Ramos (cell line): Measurements from ENCODE around the gene ACVRL1.

Experiments used
- in situ Hi-C: fragments of 300-500 bp; cut with MboI; formaldehyde crosslinking; loops from one replicate; pipeline ENCODE4 v1.14.3; 2022; ENCODE audit warnings: low sequenced_read_pairs; ENCODE audit not compliant: unreplicated experiment

Gene ACVRL1

DNA sequence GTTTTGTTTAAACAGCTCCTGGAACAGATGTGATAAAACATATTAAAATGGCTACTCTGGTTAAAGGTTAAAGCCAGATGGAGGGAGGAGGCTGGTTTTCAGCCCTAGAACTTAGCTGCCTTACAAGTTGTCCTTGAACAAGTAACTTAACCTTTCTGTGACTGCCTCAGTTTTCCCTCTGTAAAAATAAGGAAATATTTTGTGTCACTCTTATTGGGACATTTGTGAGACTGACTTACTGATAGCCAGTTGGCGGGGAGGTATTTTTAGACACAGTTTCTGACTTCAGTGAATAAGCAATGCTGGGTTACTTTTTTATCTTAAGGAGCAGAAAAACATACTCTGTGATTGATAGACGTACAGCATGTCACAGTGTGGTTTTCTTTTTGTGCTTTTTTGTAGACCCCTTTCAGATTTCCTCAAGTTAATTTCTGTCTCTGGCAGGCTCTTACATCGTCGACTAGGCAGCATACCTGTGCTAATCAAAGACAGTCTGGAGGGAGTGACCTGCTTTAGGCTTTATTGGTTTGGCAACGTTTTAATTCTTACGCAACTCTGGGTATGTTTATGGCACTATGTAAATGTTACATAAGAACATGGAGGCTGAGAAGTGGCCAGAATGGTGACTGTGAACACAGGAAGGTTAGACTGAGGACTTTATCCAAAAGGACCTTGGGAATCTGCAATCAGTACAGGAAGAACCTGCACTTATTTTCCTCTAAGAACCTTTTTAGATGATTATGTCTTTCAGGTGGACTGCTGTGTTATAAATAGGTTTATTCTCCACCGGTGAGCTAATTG is 47.5 kb downstream of the ACVRL1 start:
- in situ Hi-C loops, result no loop called here

DNA sequence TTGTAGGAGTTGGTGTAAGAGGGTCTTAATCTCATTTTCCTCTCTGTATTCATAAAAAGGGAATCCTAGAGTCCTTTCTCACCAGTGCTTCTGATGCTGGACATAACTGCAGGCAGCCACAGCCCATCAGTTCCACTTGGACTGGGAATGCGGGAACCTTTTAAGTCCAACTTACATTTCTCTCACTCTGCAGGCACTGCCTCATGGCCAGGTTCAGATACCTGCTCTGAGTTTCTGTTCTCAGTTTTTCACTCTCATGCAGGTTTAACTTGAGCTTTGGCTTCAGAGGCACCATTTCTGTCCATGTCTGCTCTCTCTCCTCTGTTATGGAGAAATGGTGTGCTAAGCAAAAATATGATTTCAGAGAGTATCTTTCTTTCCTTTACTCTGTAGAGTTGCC is 48.4 kb downstream of the ACVRL1 start:
- in situ Hi-C loops, result no loop called here

DNA sequence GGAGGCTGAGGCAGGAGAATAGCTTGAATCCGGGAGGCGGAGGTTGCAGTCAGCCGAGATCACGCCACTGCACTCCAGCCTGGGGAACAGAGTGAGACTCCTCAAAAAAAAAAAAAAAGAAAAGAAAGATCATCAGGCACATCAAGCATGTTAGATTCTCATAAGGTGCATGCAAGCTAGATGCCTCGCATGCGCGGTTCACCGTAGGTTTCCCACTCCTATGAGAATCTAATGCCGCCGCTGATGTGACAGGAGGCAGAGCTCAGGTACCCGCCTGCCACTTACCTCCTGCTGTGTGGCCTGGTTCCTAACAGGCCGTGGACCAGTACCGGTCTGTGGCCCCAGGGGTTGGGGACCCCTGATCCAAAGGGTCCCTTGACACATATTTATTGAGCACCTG is 51.2 kb downstream of the ACVRL1 start:
- in situ Hi-C loops, result no loop called here

DNA sequence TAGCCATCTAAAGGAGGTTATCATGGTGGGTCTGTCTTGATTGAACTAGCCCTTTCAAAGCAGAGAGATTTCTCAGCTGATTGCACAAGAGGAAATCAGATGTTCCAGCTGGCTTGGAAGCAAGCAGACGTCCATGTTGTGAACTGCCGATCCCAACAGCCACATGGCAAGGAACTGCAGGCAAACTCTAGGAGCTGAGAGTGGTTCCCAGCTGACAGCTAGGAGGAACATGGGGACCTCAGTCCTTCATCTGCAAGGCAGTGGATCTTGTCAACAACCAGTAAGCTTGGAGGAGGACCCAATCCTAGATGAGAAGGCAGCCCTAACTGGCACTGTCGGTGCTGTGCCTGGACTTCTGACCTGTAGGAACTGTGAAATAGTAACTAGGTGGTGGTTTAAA is 51.9 kb downstream of the ACVRL1 start:
- in situ Hi-C loops, result no loop called here

DNA sequence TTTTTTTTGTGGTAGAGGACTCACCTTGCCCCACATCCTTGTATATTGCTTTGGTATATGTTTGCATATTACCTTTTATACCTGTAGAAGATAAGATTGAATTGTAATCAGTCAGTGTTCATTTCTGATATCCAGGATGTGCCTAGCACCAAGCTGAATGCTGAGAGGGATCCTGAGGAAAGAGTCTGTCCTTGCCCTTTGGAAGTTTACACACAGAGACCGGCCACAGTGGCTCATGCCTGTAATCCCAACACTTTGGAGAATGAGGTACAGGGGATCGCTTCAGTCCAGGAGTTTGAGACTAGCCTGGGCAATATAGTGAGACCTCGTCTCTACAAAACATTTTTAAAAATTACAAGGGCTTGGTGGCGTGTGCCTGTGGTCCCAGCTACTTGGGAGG is 52.6 kb downstream of the ACVRL1 start:
- in situ Hi-C loops, result no loop called here

DNA sequence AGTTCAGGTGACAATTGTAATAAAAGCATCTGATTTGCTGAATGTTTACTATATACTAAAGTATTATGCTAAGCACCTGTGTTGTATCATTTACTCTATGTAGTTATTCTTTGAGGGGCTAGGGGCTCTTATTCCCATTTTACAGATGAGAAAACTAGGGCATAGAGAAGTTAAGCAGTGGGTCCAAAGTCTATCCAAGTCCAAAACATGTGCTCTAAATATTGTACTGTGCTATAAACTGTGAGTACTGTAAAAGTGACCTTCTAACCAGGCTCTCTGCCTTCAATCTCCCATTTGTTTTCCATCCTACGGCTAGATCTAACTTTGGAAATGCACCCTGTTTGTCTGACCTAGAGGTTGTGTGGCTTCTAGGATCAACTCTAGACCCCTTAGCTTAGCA is 53.2 kb downstream of the ACVRL1 start:
- in situ Hi-C loops, result no loop called here

DNA sequence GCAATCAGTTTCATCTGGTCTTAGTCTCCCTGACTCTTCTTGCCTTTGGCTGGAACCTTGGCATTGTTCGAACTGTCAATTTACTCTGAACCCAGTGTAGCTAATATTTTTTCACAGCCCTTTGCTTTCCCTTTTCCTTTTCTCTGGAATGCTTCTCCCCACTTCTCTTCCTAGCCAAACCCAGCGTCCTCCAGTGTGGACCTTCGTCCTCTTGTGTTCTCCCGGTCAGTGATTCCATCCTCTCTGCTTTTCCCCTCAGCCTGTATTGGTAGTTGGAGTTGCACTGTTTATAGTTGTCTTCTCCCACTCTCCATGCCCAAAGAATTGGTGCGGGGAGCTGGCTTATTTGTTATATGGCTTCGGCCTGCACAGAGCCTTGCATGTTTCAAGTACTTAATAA is 53.6 kb downstream of the ACVRL1 start:
- in situ Hi-C loops, result no loop called here

DNA sequence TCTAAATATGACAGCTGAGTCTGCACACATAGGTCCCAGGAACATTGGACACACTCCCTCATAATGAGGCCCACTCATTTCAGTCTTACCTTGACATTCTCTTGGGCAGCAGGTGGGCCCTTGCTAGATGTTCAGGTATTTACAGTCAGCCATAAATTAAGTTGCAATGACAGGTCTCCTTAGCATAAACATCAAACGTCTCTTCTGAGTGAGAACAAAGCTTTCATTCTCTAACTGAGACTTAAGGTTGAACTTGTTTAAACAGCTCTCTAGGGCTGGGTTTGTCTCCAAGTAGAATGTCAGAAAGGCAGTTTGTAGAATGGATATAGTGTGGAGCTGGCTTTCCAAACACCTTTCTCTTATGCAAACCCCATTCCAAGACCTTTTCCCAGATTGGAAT is 54.5 kb downstream of the ACVRL1 start:
- in situ Hi-C loops, result no loop called here

DNA sequence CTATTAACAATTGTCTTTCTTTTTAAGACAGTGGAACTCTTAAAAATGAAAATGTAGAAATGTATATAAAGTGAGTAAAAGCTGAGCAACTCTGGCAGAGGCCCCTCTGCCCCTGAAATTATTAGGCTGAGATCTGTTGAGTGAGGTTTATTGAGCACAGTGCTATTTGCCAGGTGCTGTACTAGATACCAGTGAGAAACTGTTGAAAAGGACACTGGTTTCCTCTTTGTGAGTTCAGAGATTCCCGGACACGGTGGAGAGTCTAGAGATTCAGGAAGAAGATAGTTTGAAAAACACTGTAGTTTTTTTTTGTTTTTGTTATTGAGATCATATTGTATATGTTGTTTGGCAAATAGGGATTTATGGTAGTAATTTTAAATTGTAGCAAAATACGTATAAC is 55.4 kb downstream of the ACVRL1 start:
- in situ Hi-C loops, result no loop called here

DNA sequence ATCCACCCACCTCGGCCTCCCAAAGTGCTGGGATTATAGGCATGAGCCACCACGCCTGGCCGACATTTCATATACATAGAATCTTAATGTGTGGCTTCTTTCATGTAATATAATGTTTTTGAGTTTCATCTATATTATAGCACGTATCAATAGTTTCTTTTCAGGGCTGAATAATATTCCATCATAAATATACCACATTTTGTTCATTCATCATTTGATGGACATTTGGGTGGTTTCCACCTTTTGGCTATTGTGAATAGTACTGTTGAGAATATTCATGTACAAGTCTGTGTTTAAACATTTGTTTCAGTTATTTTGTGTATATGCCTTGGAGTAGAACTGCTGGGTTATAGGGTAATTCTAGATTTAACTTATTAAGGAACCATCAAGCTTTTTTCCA is 56.2 kb downstream of the ACVRL1 start:
- in situ Hi-C loops, result no loop called here

DNA sequence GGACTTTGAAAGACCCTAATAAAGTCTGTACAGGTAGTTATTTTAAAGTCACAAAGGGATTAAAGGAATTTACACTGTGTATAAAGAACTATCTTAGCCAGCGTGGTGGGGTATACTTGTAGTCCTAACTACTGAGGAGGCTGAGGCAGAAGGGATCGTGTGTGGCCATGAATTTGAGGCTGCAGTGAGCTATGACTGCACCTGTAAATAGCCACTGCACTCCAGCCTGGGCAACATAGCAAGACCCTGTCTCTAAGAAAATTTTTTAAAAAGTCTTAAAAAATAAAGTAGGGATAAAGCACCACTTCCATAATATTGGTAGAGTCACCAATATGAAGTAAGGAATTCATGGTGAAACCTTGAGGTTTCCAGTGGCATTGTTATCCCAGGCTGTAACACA is 62.3 kb downstream of the ACVRL1 start:
- in situ Hi-C loops, result no loop called here

DNA sequence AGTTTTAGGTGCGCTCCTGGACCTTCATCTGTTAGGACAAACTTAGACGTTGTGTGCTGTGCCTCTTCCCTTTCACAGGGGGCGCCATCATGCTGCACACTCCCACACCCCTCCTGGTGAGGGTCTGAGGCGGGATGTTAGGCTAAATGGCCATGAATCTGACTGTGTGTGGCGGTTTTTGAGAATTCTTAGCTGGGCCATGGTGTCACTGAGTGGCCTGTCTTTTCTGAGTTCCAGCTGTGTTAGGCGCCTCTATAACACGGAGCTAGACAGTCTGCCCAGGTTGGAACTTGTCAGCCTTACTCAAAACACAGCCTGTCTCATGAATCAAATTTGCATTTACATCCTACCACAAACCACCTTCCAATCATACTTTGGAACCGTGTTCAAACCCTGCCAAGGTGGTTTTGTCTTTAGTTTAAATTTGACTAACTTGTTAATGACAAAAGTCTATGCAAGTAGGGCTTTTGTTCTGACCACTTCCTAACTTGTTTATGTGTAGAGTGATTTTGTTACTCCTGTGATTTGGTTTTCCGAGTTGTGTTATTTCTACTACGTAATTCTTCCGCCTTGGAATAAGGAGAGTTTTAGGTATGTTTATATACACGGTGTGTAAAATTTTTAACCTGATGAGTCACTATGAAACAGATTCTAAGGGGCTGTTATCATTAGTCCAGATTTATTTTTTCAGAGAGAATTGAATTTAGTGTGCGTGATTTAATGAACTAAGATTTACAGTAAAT is 63.8 kb downstream of the ACVRL1 start:
- in situ Hi-C loops, result no loop called here

DNA sequence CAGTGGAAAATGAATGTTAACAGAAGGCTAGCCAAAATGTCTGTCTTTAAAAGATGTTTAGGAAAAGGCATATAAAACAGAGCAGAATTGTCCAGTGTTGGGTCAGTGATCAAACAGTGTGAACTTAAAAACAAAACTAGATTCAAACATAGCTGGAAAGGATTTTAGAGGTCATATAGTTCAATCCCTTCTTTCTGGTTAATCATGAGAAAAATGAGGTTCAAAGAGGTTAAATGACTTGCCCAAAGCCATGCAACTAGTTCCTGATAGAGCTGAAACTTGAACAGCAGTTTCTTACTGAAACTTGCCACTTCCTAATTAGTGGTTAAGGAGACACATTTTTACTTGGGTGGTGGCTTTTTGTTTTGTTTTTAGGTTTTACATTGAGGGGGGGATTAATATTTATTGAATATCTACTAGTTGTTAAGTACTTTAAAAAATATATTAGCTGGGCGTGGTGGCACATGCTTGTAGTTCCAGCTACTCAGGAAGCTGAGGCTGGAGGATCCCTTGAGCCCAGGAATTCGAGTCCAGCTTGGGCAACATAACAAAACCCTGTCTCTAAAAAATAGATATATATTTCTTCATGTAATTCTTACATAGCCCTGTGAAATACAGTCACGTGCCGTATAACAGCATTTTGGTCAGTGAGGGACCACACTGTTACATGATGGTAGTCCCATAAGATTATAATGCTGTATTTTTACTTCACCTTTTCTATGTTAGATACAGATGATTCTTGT is 64.5 kb downstream of the ACVRL1 start:
- in situ Hi-C loops, result no loop called here

DNA sequence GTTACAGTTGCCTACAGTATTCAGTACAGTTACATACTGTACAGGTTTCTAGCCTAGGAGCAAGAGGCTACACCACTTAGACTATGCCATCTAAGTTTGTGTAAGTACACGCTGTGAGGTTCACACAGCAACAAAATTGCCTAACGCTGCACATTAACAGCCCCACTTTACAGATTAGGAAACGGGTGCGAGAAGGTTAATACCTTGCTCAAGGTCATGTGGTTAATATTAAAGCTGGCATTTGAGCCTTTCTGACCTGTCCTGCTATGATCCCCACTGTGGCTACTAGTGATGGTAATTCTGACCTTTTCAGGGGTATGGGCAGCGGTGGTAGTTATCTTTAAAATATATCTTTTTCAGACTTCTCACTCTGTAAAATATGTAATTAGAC is 65.1 kb downstream of the ACVRL1 start:
- in situ Hi-C loops, result no loop called here

DNA sequence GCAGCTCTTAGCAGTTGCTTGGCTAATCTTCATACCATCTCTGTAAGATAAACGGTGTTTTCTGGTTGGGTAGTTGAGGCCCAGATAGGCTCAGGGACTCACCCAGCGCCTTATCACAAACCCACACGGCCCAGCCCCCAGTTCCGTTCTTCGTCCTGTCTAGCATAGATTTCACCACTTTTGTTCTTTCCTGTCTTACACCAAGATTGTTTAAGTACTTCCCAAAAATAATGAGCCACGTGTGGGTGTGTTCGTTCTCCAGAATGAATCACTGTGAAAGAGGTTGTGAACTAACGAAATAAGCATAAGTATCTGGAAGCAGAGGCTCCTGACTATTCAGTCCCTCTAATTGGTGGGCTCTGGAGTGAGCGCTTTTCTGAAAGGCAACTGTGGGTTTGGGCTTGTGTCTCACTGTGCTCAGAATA is 65.6 kb downstream of the ACVRL1 start:
- in situ Hi-C loops, result no loop called here
